Uterus (tissue), 4 donors: ENCODE data around the gene CSNK2B. TPM values are rescaled to one million over a fixed set of nuclear protein-coding genes. Genes with fewer than 3 reads are reported as not detected.

Source experiments
- DNase-seq, 2 donors: peaks; one replicate each; pipeline ENCODE4 v3.0.0-alpha.2; 2019 to 2020
- H3K27ac ChIP-seq, 2 donors: fragments of 200-600 bp; sonication (generic); 1 replicate in 1 of 2; 2 replicates in 1 of 2; pipeline ENCODE4 v1.5.1; 2016 to 2018
- H3K27me3 ChIP-seq, 2 donors: fragments of 200-600 bp; sonication (generic); one replicate each; pipeline ENCODE4 v1.5.1; 2018 to 2019; ENCODE audit warnings: control low read depth in 1 of 2
- H3K36me3 ChIP-seq, 2 donors: fragments of 200-600 bp; sonication (generic); one replicate each; pipeline ENCODE4 v1.5.1; 2019; ENCODE audit warnings: control low read depth in 1 of 2
- H3K4me1 ChIP-seq, 2 donors: fragments of 200-600 bp; sonication (generic); one replicate each; pipeline ENCODE4 v1.5.1; 2018 to 2019; ENCODE audit warnings: control low read depth in 1 of 2
- H3K4me3 ChIP-seq, 2 donors: fragments of 200-600 bp; sonication (generic); 1 replicate in 1 of 2; 2 replicates in 1 of 2; pipeline ENCODE4 v1.5.1; 2018 to 2019; ENCODE audit warnings: mild to moderate bottlenecking in 1 of 2
- H3K9me3 ChIP-seq, 2 donors: fragments of 200-600 bp; sonication (generic); one replicate each; pipeline ENCODE4 v1.5.1; 2019; ENCODE audit warnings: control low read depth in 1 of 2
- POLR2A ChIP-seq, 2 donors: fragments of 450-650 bp; IDR thresholded peaks; one replicate each; pipeline ENCODE4 v1.6.1; 2016; ENCODE audit warnings: antibody characterized with exemption in 2 of 2, mild to moderate bottlenecking in 1 of 2, moderate library complexity in 1 of 2
- intact Hi-C: fragments of 100-400 bp; cut with DNase I; formaldehyde crosslinking; loops from one replicate; pipeline ENCODE4 v1.15.1; 2023; ENCODE audit warnings: low total_unique reads
- total RNA-seq, 4 donors: library from RNA; depleted of rRNA in 3 of 4; stranded (reverse); fragments of >200 nt in 3 of 4; gene quantifications; one replicate each; pipeline versions ENCODE4 v1.1.0 to v1.2.4, GENCODE V29; 2014 to 2023
- TF ChIP-seq, protein P1 (sequence below), 4 experiments: fragments of 200-600 bp in 2 of 4; fragments of 450-650 bp in 2 of 4; sonication (generic) in 2 of 4; IDR thresholded peaks; one replicate each; pipeline ENCODE4 v1.5.1; 2016 to 2019; ENCODE audit warnings: antibody characterized with exemption in 4 of 4, mild to moderate bottlenecking in 2 of 4, moderate library complexity in 1 of 4
- donor health status: DM: yes; HTN: yes; CAD: no.

CSNK2B gene
- total RNA-seq, 4 donors from 2014 or later, result 67.5 to 157 (median 107) TPM

DNA sequence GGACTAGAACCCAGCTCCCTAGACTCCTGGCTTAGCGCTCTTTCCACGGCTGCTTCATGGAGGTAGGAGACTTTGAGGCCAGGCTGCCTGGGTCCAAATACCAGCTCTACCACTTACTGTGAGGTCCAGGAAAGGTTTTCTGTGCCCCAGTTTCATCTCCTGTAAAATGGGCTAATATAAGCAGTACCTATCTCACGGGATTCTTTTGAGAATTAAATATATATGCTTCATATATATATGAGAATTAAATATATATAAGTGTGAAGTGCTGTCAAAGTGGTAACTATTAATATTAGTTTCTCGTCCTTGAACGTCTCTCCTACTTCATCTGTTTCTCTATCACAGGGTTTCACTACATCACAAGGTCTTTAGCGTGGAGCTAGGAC, 25.2 kb downstream of the CSNK2B start:
- H3K9me3 ChIP-seq, result no peaks in the 10 kb centered on the region
- peak overlapping the region in 1 of 2 donors; percentile 40 for H3K27ac ChIP-seq
- DNase-seq, result no peak
- no peak overlapping the region for H3K4me3 ChIP-seq
- no peak for TF ChIP-seq POLR2A (IDR thresholded peaks at IDR 0.05)
- TF ChIP-seq, protein P1, sequence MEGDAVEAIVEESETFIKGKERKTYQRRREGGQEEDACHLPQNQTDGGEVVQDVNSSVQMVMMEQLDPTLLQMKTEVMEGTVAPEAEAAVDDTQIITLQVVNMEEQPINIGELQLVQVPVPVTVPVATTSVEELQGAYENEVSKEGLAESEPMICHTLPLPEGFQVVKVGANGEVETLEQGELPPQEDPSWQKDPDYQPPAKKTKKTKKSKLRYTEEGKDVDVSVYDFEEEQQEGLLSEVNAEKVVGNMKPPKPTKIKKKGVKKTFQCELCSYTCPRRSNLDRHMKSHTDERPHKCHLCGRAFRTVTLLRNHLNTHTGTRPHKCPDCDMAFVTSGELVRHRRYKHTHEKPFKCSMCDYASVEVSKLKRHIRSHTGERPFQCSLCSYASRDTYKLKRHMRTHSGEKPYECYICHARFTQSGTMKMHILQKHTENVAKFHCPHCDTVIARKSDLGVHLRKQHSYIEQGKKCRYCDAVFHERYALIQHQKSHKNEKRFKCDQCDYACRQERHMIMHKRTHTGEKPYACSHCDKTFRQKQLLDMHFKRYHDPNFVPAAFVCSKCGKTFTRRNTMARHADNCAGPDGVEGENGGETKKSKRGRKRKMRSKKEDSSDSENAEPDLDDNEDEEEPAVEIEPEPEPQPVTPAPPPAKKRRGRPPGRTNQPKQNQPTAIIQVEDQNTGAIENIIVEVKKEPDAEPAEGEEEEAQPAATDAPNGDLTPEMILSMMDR (IDR thresholded peaks at IDR 0.05), result no peak
- H3K27me3 ChIP-seq, result no peaks in the 10 kb centered on the region
- intact Hi-C loops, result no loop called here
- H3K4me1 ChIP-seq, result no peaks in the 10 kb centered on the region
- H3K36me3 ChIP-seq, result no peaks in the 10 kb centered on the region

DNA sequence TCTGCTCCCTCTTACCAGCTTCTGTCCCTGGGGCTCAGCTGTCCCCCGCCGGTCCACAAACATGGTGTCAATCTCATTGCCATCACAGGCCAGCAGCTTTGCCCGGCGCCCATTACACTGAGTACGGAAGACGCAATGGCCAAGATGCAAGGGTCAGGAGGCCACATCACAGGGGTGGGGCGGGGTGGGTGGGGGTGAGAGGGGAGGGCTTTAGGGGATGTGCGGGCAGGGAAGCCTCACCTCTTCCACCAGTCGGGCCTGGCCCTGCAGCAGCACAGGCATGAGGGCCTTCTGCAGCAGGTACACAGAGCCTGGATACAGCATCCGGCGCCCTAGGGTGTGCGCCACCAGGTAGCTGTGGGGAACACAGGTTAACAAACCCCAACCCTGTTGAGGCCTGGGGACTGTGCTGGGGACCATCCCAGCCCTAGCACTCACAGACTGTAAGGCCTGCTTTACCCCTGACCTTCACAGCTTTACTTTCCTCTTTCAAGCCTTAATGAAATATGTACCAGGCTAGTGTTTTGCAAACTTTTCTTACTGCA, 25.8 kb downstream of the CSNK2B start:
- Histone ChIP-seq H3K27ac (no peak overlapping the region), H3K36me3 (no peaks in the 10 kb centered on the region), H3K4me3 (no peak overlapping the region), H3K27me3 (no peaks in the 10 kb centered on the region), H3K9me3 (no peaks in the 10 kb centered on the region), H3K4me1 (no peaks in the 10 kb centered on the region)
- no peak for TF ChIP-seq POLR2A (IDR thresholded peaks at IDR 0.05)
- TF ChIP-seq, protein P1 (IDR thresholded peaks at IDR 0.05), result no peak
- intact Hi-C loops, result no loop called here
- no peak for DNase-seq

DNA sequence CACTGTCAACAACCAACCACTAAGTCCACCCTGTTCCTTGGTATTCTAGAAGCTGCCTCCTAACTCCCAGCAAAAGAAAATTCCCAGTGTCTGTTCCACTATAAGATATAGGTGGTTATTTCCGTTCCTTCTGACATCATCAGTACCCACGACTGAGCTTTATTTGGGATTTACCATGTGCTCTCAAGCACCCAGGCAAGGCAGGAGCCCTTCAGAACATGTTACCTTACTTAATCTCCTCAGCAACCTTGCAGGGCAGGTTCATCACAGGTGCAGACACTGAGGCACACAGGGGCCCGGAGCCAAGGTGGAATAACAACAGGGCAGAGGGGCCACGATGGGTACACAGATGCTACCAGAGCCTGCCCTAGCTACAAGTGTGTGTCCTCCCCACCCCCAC, 26.5 kb downstream of the CSNK2B start:
- intact Hi-C loops, result no loop called here
- H3K9me3 ChIP-seq, result no peaks in the 10 kb centered on the region

DNA sequence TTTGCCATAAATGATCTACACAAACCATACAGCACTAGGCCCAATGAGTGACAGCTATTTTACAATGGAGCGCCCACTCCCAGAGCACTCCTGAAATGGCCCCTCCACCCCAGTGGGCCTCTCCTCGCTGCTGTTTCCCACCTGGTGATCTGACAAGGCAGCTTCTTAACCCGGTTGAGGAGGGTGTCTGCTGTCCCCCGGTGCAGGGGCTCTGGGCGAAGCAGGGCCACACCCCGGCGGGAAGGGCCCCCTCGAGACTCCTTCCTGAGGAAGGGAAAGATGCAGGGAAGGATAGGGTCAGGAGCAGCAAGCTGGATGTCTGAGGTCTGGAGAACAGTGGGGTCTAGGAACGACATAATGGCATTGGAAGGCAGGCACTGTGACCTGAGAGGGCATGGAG, 27.0 kb downstream of the CSNK2B start:
- no peaks in the 10 kb centered on the region for H3K9me3 ChIP-seq
- H3K27ac ChIP-seq, result no peak overlapping the region
- no peak overlapping the region for H3K4me3 ChIP-seq
- no peaks in the 10 kb centered on the region for H3K27me3 ChIP-seq
- no peaks in the 10 kb centered on the region for H3K4me1 ChIP-seq
- no peak for DNase-seq
- no peak for TF ChIP-seq POLR2A (IDR thresholded peaks at IDR 0.05)
- TF ChIP-seq, protein P1 (IDR thresholded peaks at IDR 0.05), result no peak
- no peaks in the 10 kb centered on the region for H3K36me3 ChIP-seq
- intact Hi-C loops, result no loop called here

More for the DNA sequence above, 26.5 kb downstream of the CSNK2B start:
- H3K4me3 ChIP-seq, result no peak overlapping the region
- DNase-seq, result no peak
- no peak for TF ChIP-seq POLR2A (IDR thresholded peaks at IDR 0.05)
- TF ChIP-seq, protein P1 (IDR thresholded peaks at IDR 0.05), result no peak
- no peak overlapping the region for H3K27ac ChIP-seq
- no peaks in the 10 kb centered on the region for H3K36me3 ChIP-seq
- no peaks in the 10 kb centered on the region for H3K4me1 ChIP-seq
- H3K27me3 ChIP-seq, result no peaks in the 10 kb centered on the region

DNA sequence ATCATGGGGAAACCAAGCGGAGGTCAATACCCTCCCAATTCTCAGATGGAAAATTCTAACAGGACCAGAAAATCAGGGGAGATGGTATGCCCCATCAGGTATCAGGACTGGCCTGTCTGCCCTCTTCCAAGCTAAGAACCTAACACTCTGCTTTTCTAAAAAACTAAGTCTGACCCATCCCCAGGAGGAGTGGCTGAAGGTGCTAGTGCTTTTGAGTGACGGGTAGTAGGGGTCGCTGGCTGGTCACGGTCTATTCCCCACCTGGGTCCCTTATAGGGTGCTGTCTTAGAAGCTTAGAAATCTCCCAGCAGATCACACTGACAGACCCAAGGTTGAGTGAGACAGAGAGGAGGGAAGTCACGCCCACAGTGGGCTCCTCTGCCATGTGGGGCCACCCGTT, 27.7 kb downstream of the CSNK2B start:
- no peak overlapping the region for H3K27ac ChIP-seq
- H3K27me3 ChIP-seq, result no peaks in the 10 kb centered on the region
- no peak for TF ChIP-seq POLR2A (IDR thresholded peaks at IDR 0.05)
- TF ChIP-seq, protein P1 (IDR thresholded peaks at IDR 0.05), result no peak
- intact Hi-C loops, result no loop called here
- H3K4me3 ChIP-seq, result no peak overlapping the region
- no peaks in the 10 kb centered on the region for H3K9me3 ChIP-seq
- no peaks in the 10 kb centered on the region for H3K4me1 ChIP-seq
- no peak for DNase-seq
- no peaks in the 10 kb centered on the region for H3K36me3 ChIP-seq
